ENCODE data around the gene CYSTM1. TPM values are rescaled to one million over a fixed set of nuclear protein-coding genes. Genes with fewer than 3 reads are reported as not detected.

Gene CYSTM1
- total and polyA plus RNA-seq, 4 donors: 8.1 to 45.7 (median 23.4) TPM

DNA sequence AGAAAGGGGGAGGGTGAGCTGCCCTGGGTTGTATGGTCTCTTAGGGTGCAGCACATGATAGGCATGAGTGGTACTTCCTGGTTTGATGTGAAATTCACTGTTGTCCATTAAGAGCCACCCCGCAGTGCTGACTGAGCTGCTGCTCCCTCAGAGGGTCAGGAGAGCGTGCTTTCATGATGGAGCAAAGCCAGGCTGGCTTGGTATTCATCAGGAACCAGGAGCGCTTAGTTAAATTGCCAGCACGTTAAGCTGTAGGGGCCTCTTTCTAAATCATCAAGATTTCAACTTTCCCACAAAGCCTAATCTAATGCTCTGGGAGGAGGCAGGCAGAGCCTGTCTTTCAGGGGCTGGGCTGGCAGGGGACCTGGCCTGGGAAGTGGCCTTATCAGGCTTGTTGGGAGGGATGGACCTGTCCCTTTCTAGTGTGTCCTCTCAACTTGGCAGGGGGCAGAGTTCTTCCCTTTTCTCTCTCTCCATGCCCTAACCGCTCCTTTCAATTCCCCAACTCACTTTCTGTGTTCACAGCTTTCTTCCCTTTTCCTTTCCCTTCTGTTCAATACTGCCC, 7.9 kb downstream of the CYSTM1 start:
- no peak for DNase-seq (ENCODE audit: low spot score)
- no peak overlapping the region for H3K9ac ChIP-seq (ENCODE audit: low read depth in 1 of 2, low read length in 2 of 2)
- TF ChIP-seq FOXA2 (IDR thresholded peaks at IDR 0.05): no peak
- H3K9me3 ChIP-seq (ENCODE audit: control insufficient read depth in 4 of 4, low read length in 3 of 4): no peaks in the 10 kb centered on the region
- WGBS: 67% methylated on average over 5 of the region's 5 CpGs
- no peaks in the 10 kb centered on the region for H3K36me3 ChIP-seq (ENCODE audit: control insufficient read depth in 4 of 4, insufficient read depth in 3 of 4, low read depth in 1 of 4, low read length in 3 of 4)
- H3K27ac ChIP-seq (ENCODE audit: low read depth in 1 of 2, low read length in 2 of 2): no peak overlapping the region
- H3K4me3 ChIP-seq (ENCODE audit: low read depth in 1 of 3, low read length in 3 of 3): no peak overlapping the region
- H3K4me1 ChIP-seq (ENCODE audit: control insufficient read depth in 4 of 4, insufficient read depth in 4 of 4, low read length in 3 of 4): peaks cover 4 to 15% (median 6%) of the 10 kb centered on the region in 4 donors
- H3K27me3 ChIP-seq (ENCODE audit: control insufficient read depth in 4 of 4, insufficient read depth in 4 of 4, low read length in 3 of 4): no peaks in the 10 kb centered on the region

- no peak for DNase-seq (ENCODE audit: low spot score)
- Histone ChIP-seq H3K9ac (ENCODE audit: low read depth in 1 of 2, low read length in 2 of 2) (no peak overlapping the region), H3K9me3 (ENCODE audit: control insufficient read depth in 4 of 4, low read length in 3 of 4) (no peaks in the 10 kb centered on the region), H3K4me1 (ENCODE audit: control insufficient read depth in 4 of 4, insufficient read depth in 4 of 4, low read length in 3 of 4) (peaks cover 4 to 13% (median 6%) of the 10 kb centered on the region in 4 donors), H3K4me3 (ENCODE audit: low read depth in 1 of 3, low read length in 3 of 3) (no peak overlapping the region), H3K36me3 (ENCODE audit: control insufficient read depth in 4 of 4, insufficient read depth in 3 of 4, low read depth in 1 of 4, low read length in 3 of 4) (peaks cover 0 to 2% (median 0%) of the 10 kb centered on the region in 4 donors), H3K27ac (ENCODE audit: low read depth in 1 of 2, low read length in 2 of 2) (no peak overlapping the region), H3K27me3 (ENCODE audit: control insufficient read depth in 4 of 4, insufficient read depth in 4 of 4, low read length in 3 of 4) (no peaks in the 10 kb centered on the region)
- 93% methylated on average over 2 of the region's 2 CpGs for WGBS
- TF ChIP-seq HNF4G (IDR thresholded peaks at IDR 0.05) (no peak), FOXA1 (IDR thresholded peaks at IDR 0.05) (no peak), NR2F2 (IDR thresholded peaks at IDR 0.05) (no peak), TAF1 (conservative IDR thresholded peaks at IDR 0.05) (no peak), HNF4A (conservative IDR thresholded peaks at IDR 0.05) (no peak), EGR1 (IDR thresholded peaks at IDR 0.05; ENCODE audit: low read depth in 2 of 2) (no peak), ATF3 (IDR thresholded peaks at IDR 0.05) (no peak), FOXA2 (IDR thresholded peaks at IDR 0.05) (no peak), GABPA (IDR thresholded peaks at IDR 0.05 in 1 of 2, conservative IDR thresholded peaks at IDR 0.05 in 1 of 2) (no peak), YY1 (IDR thresholded peaks at IDR 0.05) (no peak), JUND (IDR thresholded peaks at IDR 0.05) (no peak)
- TF ChIP-seq, protein P1, sequence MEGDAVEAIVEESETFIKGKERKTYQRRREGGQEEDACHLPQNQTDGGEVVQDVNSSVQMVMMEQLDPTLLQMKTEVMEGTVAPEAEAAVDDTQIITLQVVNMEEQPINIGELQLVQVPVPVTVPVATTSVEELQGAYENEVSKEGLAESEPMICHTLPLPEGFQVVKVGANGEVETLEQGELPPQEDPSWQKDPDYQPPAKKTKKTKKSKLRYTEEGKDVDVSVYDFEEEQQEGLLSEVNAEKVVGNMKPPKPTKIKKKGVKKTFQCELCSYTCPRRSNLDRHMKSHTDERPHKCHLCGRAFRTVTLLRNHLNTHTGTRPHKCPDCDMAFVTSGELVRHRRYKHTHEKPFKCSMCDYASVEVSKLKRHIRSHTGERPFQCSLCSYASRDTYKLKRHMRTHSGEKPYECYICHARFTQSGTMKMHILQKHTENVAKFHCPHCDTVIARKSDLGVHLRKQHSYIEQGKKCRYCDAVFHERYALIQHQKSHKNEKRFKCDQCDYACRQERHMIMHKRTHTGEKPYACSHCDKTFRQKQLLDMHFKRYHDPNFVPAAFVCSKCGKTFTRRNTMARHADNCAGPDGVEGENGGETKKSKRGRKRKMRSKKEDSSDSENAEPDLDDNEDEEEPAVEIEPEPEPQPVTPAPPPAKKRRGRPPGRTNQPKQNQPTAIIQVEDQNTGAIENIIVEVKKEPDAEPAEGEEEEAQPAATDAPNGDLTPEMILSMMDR (IDR thresholded peaks at IDR 0.05; ENCODE audit: low read depth, low read length, missing input control): no peak
- TF ChIP-seq, protein P2, sequence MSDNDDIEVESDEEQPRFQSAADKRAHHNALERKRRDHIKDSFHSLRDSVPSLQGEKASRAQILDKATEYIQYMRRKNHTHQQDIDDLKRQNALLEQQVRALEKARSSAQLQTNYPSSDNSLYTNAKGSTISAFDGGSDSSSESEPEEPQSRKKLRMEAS (IDR thresholded peaks at IDR 0.05): no peak
Observed at GRCh38 chr5:140185409-140185808, 10.4 kb downstream of the CYSTM1 start.

DNA sequence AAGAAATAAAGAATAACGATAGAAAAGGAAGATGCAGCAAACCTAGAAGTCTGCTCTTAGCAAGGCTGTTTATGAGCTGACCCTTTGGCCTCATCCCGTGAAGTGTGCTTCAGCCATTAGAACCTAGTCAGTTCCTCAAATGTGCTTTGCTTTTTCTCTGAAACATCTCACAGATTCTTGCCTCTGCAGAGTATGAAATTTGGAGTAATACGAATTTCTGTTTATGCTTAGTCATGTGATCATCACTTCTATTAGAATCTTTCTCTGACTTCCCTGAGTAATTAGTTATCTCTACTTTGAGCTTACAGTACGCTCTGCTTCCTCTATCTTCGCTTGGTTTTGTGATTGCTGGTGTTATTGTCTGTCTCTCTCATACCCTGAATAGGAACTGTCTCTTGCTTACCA, 11.3 kb downstream of the CYSTM1 start:
- H3K4me1 ChIP-seq (ENCODE audit: control insufficient read depth in 4 of 4, insufficient read depth in 4 of 4, low read length in 3 of 4): peaks cover 3 to 7% (median 4%) of the 10 kb centered on the region in 4 donors

More for the DNA sequence above, 11.3 kb downstream of the CYSTM1 start:
- Histone ChIP-seq H3K27me3 (ENCODE audit: control insufficient read depth in 4 of 4, insufficient read depth in 4 of 4, low read length in 3 of 4) (no peaks in the 10 kb centered on the region), H3K9me3 (ENCODE audit: control insufficient read depth in 4 of 4, low read length in 3 of 4) (no peaks in the 10 kb centered on the region), H3K4me3 (ENCODE audit: low read depth in 1 of 3, low read length in 3 of 3) (no peak overlapping the region), H3K36me3 (ENCODE audit: control insufficient read depth in 4 of 4, insufficient read depth in 3 of 4, low read depth in 1 of 4, low read length in 3 of 4) (peaks cover 0 to 2% (median 0%) of the 10 kb centered on the region in 4 donors), H3K9ac (ENCODE audit: low read depth in 1 of 2, low read length in 2 of 2) (no peak overlapping the region), H3K27ac (ENCODE audit: low read depth in 1 of 2, low read length in 2 of 2) (no peak overlapping the region)
- TF ChIP-seq RAD21 (IDR thresholded peaks at IDR 0.05) (no peak), FOXA2 (IDR thresholded peaks at IDR 0.05) (no peak), TAF1 (conservative IDR thresholded peaks at IDR 0.05) (no peak), JUND (IDR thresholded peaks at IDR 0.05) (no peak)
- TF ChIP-seq, protein P1 (IDR thresholded peaks at IDR 0.05; ENCODE audit: low read depth, low read length, missing input control): no peak
- TF ChIP-seq, protein P2 (IDR thresholded peaks at IDR 0.05): no peak
- 76% methylated on average over 5 of the region's 5 CpGs for WGBS
- no peak for DNase-seq (ENCODE audit: low spot score)
